ENCODE measurements around the gene BIRC5. TPM values are rescaled to one million over a fixed set of nuclear protein-coding genes. Genes with fewer than 3 reads are reported as not detected.
A peak's percentile ranks its signal among the peaks of the same experiment; 100 is the strongest.

The BIRC5 gene
- total RNA-seq, 1 donor from 2014 or later: 1.0 TPM

- no peak for DNase-seq
- Mint-ChIP-seq H3K27me3 (peaks cover 24% of the 10 kb centered on the region), H3K36me3 (ENCODE audit: low read depth) (no peaks in the 10 kb centered on the region), H3K4me3 (no peak within 1 kb of the TSS), H3K4me1 (peaks cover 13% of the 10 kb centered on the region), H3K9me3 (no peaks in the 10 kb centered on the region), H3K27ac (no peak within 1 kb of the TSS)
- TF ChIP-seq CTCF (IDR thresholded peaks at IDR 0.05): no peak
- ChIA-PET POLR2A (interaction anchor here (0.6 to 1.2 kb wide), 2 partner anchors 13 to 62 kb away, joined by 3 to 6 read pairs; no protein-coding TSS in a partner anchor), CTCF (no interaction called here)
- intact Hi-C loops (cut with micrococcal nuclease): no loop called here
- ATAC-seq (ENCODE audit: low read depth): peak; percentile 23
Measured at GRCh38 chr17:78230996-78231935, 17.2 kb downstream of the BIRC5 start, which contains the start of gene TMEM235. Gene TMEM235 (plus strand): TSS chr17:78231631. CDS start chr17:78232024, 393 bp downstream.

- ChIA-PET POLR2A (interaction anchor here (0.6 to 1.2 kb wide), 2 partner anchors 12 to 63 kb away, joined by 3 to 6 read pairs; no protein-coding TSS in a partner anchor), CTCF (no interaction called here)
- Mint-ChIP-seq H3K27me3 (peaks cover 23% of the 10 kb centered on the region), H3K27ac (no peak overlapping the region), H3K4me1 (peaks cover 13% of the 10 kb centered on the region), H3K4me3 (no peak overlapping the region), H3K36me3 (ENCODE audit: low read depth) (no peaks in the 10 kb centered on the region), H3K9me3 (no peaks in the 10 kb centered on the region)
- ATAC-seq (ENCODE audit: low read depth) (peak; percentile 75), DNase-seq (no peak)
- TF ChIP-seq CTCF (IDR thresholded peaks at IDR 0.05): no peak
- intact Hi-C loops (cut with micrococcal nuclease): no loop called here
Measured at GRCh38 chr17:78231991-78232858, 18.2 kb downstream of the BIRC5 start.

GRCh38 chr17:78232859-78233173 is 18.8 kb downstream of the BIRC5 start:
- POLR2A ChIA-PET: no interaction called here
- H3K36me3 Mint-ChIP-seq (ENCODE audit: low read depth): no peaks in the 10 kb centered on the region
- DNase-seq: no peak
- peaks cover 13% of the 10 kb centered on the region for H3K4me1 Mint-ChIP-seq
- H3K4me3 Mint-ChIP-seq: no peak overlapping the region
- CTCF ChIA-PET: no interaction called here
- no peak overlapping the region for H3K27ac Mint-ChIP-seq
- ATAC-seq (ENCODE audit: low read depth): no peak
- TF ChIP-seq CTCF (IDR thresholded peaks at IDR 0.05): no peak
- peaks cover 19% of the 10 kb centered on the region for H3K27me3 Mint-ChIP-seq
- H3K9me3 Mint-ChIP-seq: no peaks in the 10 kb centered on the region
- intact Hi-C loops (cut with micrococcal nuclease): no loop called here

GRCh38 chr17:78233678-78234077 is 19.6 kb downstream of the BIRC5 start:
- no peak overlapping the region for H3K4me3 Mint-ChIP-seq
- H3K27me3 Mint-ChIP-seq: peaks cover 19% of the 10 kb centered on the region
- ATAC-seq (ENCODE audit: low read depth) (no peak), DNase-seq (no peak)
- no peaks in the 10 kb centered on the region for H3K36me3 Mint-ChIP-seq (ENCODE audit: low read depth)
- CTCF ChIA-PET: no interaction called here
- intact Hi-C loops (cut with micrococcal nuclease): no loop called here
- no peaks in the 10 kb centered on the region for H3K9me3 Mint-ChIP-seq
- POLR2A ChIA-PET: no interaction called here
- TF ChIP-seq CTCF (IDR thresholded peaks at IDR 0.05): no peak
- H3K27ac Mint-ChIP-seq: no peak overlapping the region
- peaks cover 13% of the 10 kb centered on the region for H3K4me1 Mint-ChIP-seq

All from activated B cell treated with CpG ODN at 0.5 μM for 24 hours (primary cell).